DND-41 (cell line): ENCODE measurements around the gene SHH.

Experiments
- ATAC-seq: fragments of 200-7000 bp; cut with Tn5 transposase; 3 replicates; pipeline ENCODE4 v1.9.1; 2021; ENCODE audit warnings: low read depth; ENCODE audit not compliant: insufficient read depth
- DNase-seq: peaks from one replicate; pipeline ENCODE4 v3.0.0-alpha.2; 2020
- H2AFZ ChIP-seq: 2 replicates; pipeline ENCODE4 v1.6.0; 2012; ENCODE audit warnings: low read depth, low read length
- H3K27ac ChIP-seq: 2 replicates; pipeline ENCODE4 v1.5.1; 2012; ENCODE audit warnings: low read length, inconsistent platforms
- H3K27me3 ChIP-seq: fragments of 200-600 bp; sonication (generic); 2 replicates; pipeline ENCODE4 v1.6.0; 2012; ENCODE audit warnings: low read length, mild to moderate bottlenecking, inconsistent platforms; ENCODE audit not compliant: insufficient read depth, poor library complexity
- H3K36me3 ChIP-seq: 2 replicates; pipeline ENCODE4 v1.5.1; 2012; ENCODE audit warnings: low read length, inconsistent platforms; ENCODE audit not compliant: insufficient read depth
- H3K4me1 ChIP-seq: 2 replicates; pipeline ENCODE4 v1.5.1; 2012; ENCODE audit warnings: mild to moderate bottlenecking, low read length; ENCODE audit not compliant: insufficient read depth
- H3K4me2 ChIP-seq: 2 replicates; pipeline ENCODE4 v1.6.0; 2012; ENCODE audit warnings: mild to moderate bottlenecking, moderate library complexity, low read length, inconsistent platforms; ENCODE audit not compliant: insufficient read depth
- H3K4me3 ChIP-seq, 2 experiments: fragments of 200-600 bp in 1 of 2; shearing (Covaris generic) in 1 of 2; 2 replicates each; pipeline ENCODE4 v1.5.1; 2012 to 2016; ENCODE audit warnings: inconsistent platforms in 2 of 2, low read length in 2 of 2, mild to moderate bottlenecking in 2 of 2, low read depth in 1 of 2, moderate library complexity in 1 of 2
- H3K79me2 ChIP-seq: 2 replicates; pipeline ENCODE4 v1.6.0; 2012; ENCODE audit warnings: low read length, inconsistent platforms; ENCODE audit not compliant: insufficient read depth
- H3K9ac ChIP-seq: 2 replicates; pipeline ENCODE4 v1.6.0; 2012; ENCODE audit warnings: low read depth, mild to moderate bottlenecking, inconsistent platforms, low read length, moderate library complexity
- H3K9me3 ChIP-seq: 2 replicates; pipeline ENCODE4 v1.5.1; 2012; ENCODE audit warnings: low read length, moderate library complexity, mild to moderate bottlenecking, inconsistent platforms; ENCODE audit not compliant: insufficient read depth, severe bottlenecking
- H4K20me1 ChIP-seq: 2 replicates; pipeline ENCODE4 v1.6.0; 2012; ENCODE audit warnings: low read length; ENCODE audit not compliant: insufficient read depth
- CTCF ChIP-seq: IDR thresholded peaks from 2 replicates; pipeline ENCODE4 v1.5.1; 2012; ENCODE audit warnings: borderline replicate concordance, low read length, moderate library complexity, mild to moderate bottlenecking; ENCODE audit not compliant: poor library complexity, severe bottlenecking; ENCODE audit errors: extremely low read depth
- EZH2 ChIP-seq: IDR thresholded peaks from 3 replicates; pipeline ENCODE4 v1.6.1; 2012; ENCODE audit warnings: borderline replicate concordance, low read depth, mild to moderate bottlenecking, moderate library complexity, low read length, inconsistent platforms; ENCODE audit not compliant: severe bottlenecking

The SHH gene

DNA sequence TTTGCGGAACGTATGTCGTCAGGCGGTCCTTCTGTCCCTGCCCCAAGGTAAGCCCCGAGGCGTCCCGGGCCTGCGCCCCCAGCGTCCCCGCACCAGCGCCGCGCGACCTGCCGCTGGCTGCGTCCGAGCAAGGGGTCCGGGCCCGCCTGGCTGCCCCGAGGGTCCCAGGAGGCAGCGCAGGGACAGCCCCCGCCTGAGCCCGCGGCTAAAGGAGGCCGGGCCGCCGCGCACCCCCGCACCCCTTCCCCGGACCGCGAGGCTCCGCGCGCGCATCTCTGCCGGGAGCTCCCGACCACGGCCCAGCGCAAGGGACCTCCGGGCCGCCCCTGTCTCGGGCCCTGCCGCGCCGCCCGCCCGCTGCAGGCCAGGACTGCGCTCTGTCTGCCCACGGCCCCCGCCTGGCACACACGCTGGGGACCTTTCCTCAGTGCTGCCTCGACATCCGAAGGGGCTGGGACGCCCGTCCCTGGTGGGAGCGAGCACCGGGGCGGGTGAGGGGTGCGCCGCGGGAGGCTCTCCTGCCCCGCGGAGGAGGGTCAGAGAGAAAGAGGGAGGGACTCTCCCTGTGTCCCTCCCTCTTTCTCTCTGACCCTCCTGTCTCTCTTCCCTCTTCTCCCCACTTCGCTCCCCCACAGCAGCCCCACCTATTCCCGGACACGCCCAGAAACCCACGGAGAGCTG lies 25.0 kb downstream of the SHH start:
- Histone ChIP-seq H3K4me2 (no peak overlapping the region), H3K9ac (no peak overlapping the region), H3K9me3 (no peaks in the 10 kb centered on the region)

GRCh38 chr7:155786491-155786890 lies 25.8 kb downstream of the SHH start:
- Histone ChIP-seq H3K4me2 (no peak overlapping the region), H3K36me3 (peaks cover 29% of the 10 kb centered on the region), H3K4me3 (no peak overlapping the region), H3K27ac (no peak overlapping the region), H3K79me2 (no peaks in the 10 kb centered on the region), H3K4me1 (no peaks in the 10 kb centered on the region), H3K9ac (no peak overlapping the region), H4K20me1 (peaks cover 6% of the 10 kb centered on the region), H2AFZ (no peak overlapping the region), H3K9me3 (no peaks in the 10 kb centered on the region), H3K27me3 (no peaks in the 10 kb centered on the region)
- ATAC-seq (no peak), DNase-seq (no peak)
- TF ChIP-seq CTCF: no peak
- no peak for TF ChIP-seq EZH2

More for the DNA sequence above, 25.0 kb downstream of the SHH start:
- no peaks in the 10 kb centered on the region for H3K4me1 ChIP-seq
- no peak overlapping the region for H3K27ac ChIP-seq
- no peak; the same call in 2 of the 3 replicates for ATAC-seq
- H3K27me3 ChIP-seq: no peaks in the 10 kb centered on the region
- H2AFZ ChIP-seq: no peak overlapping the region
- H3K79me2 ChIP-seq: no peaks in the 10 kb centered on the region
- no peak overlapping the region for H3K4me3 ChIP-seq
- no peak for DNase-seq
- peaks cover 4% of the 10 kb centered on the region for H4K20me1 ChIP-seq
- no peak for TF ChIP-seq EZH2
- no peak for TF ChIP-seq CTCF
- peaks cover 20% of the 10 kb centered on the region for H3K36me3 ChIP-seq

GRCh38 chr7:155785536-155785935 lies 26.7 kb downstream of the SHH start:
- H3K27ac ChIP-seq: no peak overlapping the region
- H3K79me2 ChIP-seq: no peaks in the 10 kb centered on the region
- H3K9me3 ChIP-seq: no peaks in the 10 kb centered on the region
- no peaks in the 10 kb centered on the region for H3K27me3 ChIP-seq
- peaks cover 38% of the 10 kb centered on the region for H3K36me3 ChIP-seq
- no peak overlapping the region for H3K4me2 ChIP-seq
- H3K4me3 ChIP-seq: no peak overlapping the region
- no peak for DNase-seq
- no peak overlapping the region for H3K9ac ChIP-seq
- H3K4me1 ChIP-seq: no peaks in the 10 kb centered on the region
- H4K20me1 ChIP-seq: peaks cover 14% of the 10 kb centered on the region
- no peak overlapping the region for H2AFZ ChIP-seq
- ATAC-seq: no peak
- TF ChIP-seq EZH2 (no peak), CTCF (no peak)
